ENCODE data around the gene PDE6A. TPM values are rescaled to one million over a fixed set of nuclear protein-coding genes. Genes with fewer than 3 reads are reported as not detected.

The PDE6A gene
- total and polyA plus RNA-seq, 2 of the 13 experiments (the other 11 are each of a cell fraction or from before 2014, with no cell fraction given) = 0.01 TPM; not detected in 1

GRCh38 chr5:149960272-149961185, 15.9 kb upstream of the PDE6A start, which contains the start of gene SLC26A2 (continued):
- TF ChIP-seq, protein P1, sequence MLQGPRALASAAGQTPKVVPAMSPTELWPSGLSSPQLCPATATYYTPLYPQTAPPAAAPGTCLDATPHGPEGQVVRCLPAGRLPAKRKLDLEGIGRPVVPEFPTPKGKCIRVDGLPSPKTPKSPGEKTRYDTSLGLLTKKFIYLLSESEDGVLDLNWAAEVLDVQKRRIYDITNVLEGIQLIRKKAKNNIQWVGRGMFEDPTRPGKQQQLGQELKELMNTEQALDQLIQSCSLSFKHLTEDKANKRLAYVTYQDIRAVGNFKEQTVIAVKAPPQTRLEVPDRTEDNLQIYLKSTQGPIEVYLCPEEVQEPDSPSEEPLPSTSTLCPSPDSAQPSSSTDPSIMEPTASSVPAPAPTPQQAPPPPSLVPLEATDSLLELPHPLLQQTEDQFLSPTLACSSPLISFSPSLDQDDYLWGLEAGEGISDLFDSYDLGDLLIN (CRISPR knock-in tag; IDR thresholded peaks at IDR 0.05; ENCODE audit: borderline replicate concordance) = no peak
- TF ChIP-seq ZNF878 (CRISPR knock-in tag; IDR thresholded peaks at IDR 0.05) (0 out of 2 replicates have a peak, but pooled peaks have one; percentile 32), ZFP62 (CRISPR knock-in tag; IDR thresholded peaks at IDR 0.05) (no peak), NPAS2 (CRISPR knock-in tag; IDR thresholded peaks at IDR 0.05; ENCODE audit: borderline replicate concordance) (no peak), ZSCAN25 (CRISPR knock-in tag; IDR thresholded peaks at IDR 0.05) (0 out of 2 replicates have a peak, but pooled peaks have one; percentile 23), ARHGAP35 (CRISPR knock-in tag; IDR thresholded peaks at IDR 0.05; ENCODE audit: borderline replicate concordance) (peak; percentile 28; the same call in 1 of the 2 replicates), ZNF329 (CRISPR knock-in tag; IDR thresholded peaks at IDR 0.05; ENCODE audit: low read depth) (peak; percentile 61), ZNF691 (CRISPR knock-in tag; IDR thresholded peaks at IDR 0.05; ENCODE audit: borderline replicate concordance, low read depth) (peak; percentile 61), MIXL1 (CRISPR knock-in tag; IDR thresholded peaks at IDR 0.05) (no peak), SOX13 (IDR thresholded peaks at IDR 0.05) (no peak), SOX13 (CRISPR knock-in tag; conservative IDR thresholded peaks at IDR 0.05 in 1 of 2, IDR thresholded peaks at IDR 0.05 in 1 of 2) (no peak), ZBTB37 (CRISPR knock-in tag; IDR thresholded peaks at IDR 0.05) (no peak), GATAD2A (CRISPR knock-in tag; IDR thresholded peaks at IDR 0.05) (peak; percentile 18; the same call in 1 of the 2 replicates), HOXA7 (CRISPR knock-in tag; IDR thresholded peaks at IDR 0.05) (no peak), MAZ (IDR thresholded peaks at IDR 0.05; ENCODE audit: borderline replicate concordance, low read depth, low read length) (no peak), MAZ (CRISPR knock-in tag; IDR thresholded peaks at IDR 0.05; ENCODE audit: low read depth) (peak; percentile 27; the same call in 1 of the 2 replicates), ZNF660 (CRISPR knock-in tag; IDR thresholded peaks at IDR 0.05; ENCODE audit: borderline replicate concordance, low read depth) (no peak), ZNF703 (CRISPR knock-in tag; IDR thresholded peaks at IDR 0.05; ENCODE audit: borderline replicate concordance) (peak; percentile 51; the same call in 1 of the 2 replicates), ZNF124 (CRISPR knock-in tag; IDR thresholded peaks at IDR 0.05) (0 out of 2 replicates have a peak, but pooled peaks have one; percentile 45), ZNF431 (CRISPR knock-in tag; IDR thresholded peaks at IDR 0.05; ENCODE audit: borderline replicate concordance, low read depth) (peak; percentile 80; the same call in 1 of the 2 replicates)
- TF ChIP-seq, protein P2, sequence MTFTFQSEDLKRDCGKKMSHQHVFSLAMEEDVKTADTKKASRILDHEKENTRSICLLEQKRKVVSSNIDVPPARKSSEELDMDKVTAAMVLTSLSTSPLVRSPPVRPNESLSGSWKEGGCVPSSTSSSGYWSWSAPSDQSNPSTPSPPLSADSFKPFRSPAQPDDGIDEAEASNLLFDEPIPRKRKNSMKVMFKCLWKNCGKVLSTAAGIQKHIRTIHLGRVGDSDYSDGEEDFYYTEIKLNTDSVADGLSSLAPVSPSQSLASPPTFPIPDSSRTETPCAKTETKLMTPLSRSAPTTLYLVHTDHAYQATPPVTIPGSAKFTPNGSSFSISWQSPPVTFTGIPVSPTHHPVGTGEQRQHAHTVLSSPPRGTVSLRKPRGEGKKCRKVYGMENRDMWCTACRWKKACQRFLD (CRISPR knock-in tag; IDR thresholded peaks at IDR 0.05; ENCODE audit: borderline replicate concordance) = no peak; the same call in 1 of the 2 replicates
- TF ChIP-seq, protein P3, sequence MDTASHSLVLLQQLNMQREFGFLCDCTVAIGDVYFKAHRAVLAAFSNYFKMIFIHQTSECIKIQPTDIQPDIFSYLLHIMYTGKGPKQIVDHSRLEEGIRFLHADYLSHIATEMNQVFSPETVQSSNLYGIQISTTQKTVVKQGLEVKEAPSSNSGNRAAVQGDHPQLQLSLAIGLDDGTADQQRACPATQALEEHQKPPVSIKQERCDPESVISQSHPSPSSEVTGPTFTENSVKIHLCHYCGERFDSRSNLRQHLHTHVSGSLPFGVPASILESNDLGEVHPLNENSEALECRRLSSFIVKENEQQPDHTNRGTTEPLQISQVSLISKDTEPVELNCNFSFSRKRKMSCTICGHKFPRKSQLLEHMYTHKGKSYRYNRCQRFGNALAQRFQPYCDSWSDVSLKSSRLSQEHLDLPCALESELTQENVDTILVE (CRISPR knock-in tag; IDR thresholded peaks at IDR 0.05) = peak; percentile 87
